ENCODE data around the gene ANKRD23. TPM values are rescaled to one million over a fixed set of nuclear protein-coding genes. Genes with fewer than 3 reads are reported as not detected.
A peak's percentile ranks its signal among the peaks of the same experiment; 100 is the strongest.
"Not testable (repeated sequence)": the region's sequence is repeated elsewhere in the genome, so short reads cannot be mapped to it uniquely, and the experiment has no call there.

ANKRD23 gene
- total RNA-seq, 2 donors from 2014 or later, result 3.7 to 6.8 TPM

DNA sequence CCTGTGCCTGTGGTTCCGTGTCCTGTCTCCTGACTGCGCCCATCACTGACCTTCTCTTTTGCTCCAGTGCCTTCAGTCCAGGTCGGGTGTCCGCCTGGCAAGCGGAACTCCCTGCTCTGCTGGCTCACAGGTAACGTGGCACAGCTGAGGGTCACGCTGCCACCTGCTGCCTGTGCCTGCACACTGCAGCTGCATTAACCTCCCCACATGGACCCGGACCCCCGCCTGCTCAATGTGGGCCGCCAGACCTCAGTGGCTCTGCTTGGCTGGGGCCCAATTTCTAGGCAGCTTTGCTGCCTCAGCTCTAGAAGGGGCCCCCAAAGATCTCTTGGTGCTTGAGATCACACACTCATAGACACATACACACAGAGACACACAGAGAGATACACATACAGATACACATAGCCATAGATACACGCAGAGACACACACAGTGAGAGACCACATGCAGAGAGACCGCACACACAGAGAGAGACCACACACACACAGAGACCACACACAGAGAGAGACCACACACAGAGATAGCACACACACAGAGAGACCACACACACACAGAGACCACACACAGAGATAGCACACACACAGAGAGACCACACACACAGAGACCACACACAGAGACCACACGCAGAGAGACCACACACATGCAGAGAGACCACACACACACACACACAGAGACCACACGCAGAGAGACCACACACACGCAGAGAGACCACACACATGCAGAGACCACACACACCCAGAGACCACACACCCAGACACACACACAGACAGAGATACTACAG is 42.6 kb downstream of the ANKRD23 start:
- no peaks in the 10 kb centered on the region for H3K36me3 Mint-ChIP-seq
- DNase-seq (ENCODE audit: low spot score in 2 of 2) (peak in 1 of 2 donors; percentile 77), ATAC-seq (peak; percentile 87 to 93)
- no peaks in the 10 kb centered on the region for H3K9me3 Mint-ChIP-seq
- no peak overlapping the region for H3K27ac Mint-ChIP-seq

DNA sequence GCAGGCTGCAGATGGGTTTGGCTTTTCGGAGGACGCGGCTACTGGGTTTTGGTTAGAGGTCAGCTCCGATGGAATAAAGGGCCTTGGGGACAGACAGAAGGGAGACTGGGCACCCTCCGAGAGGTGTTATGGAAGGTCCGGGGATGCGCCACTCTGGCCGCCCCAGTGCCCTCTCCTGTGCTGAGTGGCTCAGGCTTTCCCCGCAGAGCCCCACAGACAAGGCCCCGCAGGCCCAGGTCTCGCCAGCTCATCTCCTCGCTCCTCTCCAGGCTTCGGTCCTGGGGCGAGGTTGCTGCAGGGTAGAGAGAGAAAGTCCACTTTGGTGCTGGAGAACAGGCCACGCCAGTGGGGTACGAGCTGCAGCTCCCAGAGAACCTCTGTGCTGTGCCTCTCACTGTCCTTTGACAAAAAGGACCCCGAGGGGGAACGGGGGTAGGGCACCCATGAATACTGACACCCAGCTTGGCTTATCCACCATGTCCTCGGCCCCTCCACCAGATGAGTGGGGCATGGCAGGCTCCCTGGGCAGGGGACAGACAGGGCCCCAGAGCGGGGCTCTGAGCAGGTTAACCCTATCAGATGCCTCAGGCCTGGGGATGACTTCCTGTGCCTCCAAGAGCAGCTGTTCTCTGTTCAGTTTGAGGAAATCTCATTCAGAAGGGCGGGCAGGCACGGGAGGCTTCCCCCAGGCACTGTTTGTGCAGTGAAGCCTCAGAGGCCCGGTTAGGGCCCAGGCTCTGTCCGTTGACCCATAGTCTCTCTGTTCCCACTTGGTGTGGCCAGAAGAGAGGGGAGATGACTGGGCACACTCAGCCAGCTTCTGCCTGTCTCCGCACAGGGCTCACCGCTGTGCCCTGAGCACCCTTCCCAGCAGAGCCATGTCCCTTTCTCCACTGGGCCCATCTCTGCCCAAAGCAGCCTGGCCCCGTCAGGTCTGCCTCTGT is 43.5 kb downstream of the ANKRD23 start:
- ATAC-seq, result peak; percentile 30 to 59

GRCh38 chr2:96799623-96799935 is 44.2 kb downstream of the ANKRD23 start:
- DNase-seq (ENCODE audit: low spot score in 2 of 2) (no peak), ATAC-seq (no peak)
- no peaks in the 10 kb centered on the region for H3K36me3 Mint-ChIP-seq
- peak overlapping the region in 1 of 2 donors; percentile 88 for H3K27ac Mint-ChIP-seq
- no peaks in the 10 kb centered on the region for H3K9me3 Mint-ChIP-seq

More for the DNA sequence above, 43.5 kb downstream of the ANKRD23 start:
- Mint-ChIP-seq H3K27ac (no peak overlapping the region), H3K9me3 (no peaks in the 10 kb centered on the region), H3K36me3 (no peaks in the 10 kb centered on the region)
- no peak for DNase-seq (ENCODE audit: low spot score in 2 of 2)

GRCh38 chr2:96798733-96799622 is 44.8 kb downstream of the ANKRD23 start:
- Mint-ChIP-seq H3K27ac (peak overlapping the region in 1 of 2 donors; percentile 88), H3K9me3 (no peaks in the 10 kb centered on the region), H3K36me3 (no peaks in the 10 kb centered on the region)
- DNase-seq (ENCODE audit: low spot score in 2 of 2), result no peak
- no peak for ATAC-seq

DNA sequence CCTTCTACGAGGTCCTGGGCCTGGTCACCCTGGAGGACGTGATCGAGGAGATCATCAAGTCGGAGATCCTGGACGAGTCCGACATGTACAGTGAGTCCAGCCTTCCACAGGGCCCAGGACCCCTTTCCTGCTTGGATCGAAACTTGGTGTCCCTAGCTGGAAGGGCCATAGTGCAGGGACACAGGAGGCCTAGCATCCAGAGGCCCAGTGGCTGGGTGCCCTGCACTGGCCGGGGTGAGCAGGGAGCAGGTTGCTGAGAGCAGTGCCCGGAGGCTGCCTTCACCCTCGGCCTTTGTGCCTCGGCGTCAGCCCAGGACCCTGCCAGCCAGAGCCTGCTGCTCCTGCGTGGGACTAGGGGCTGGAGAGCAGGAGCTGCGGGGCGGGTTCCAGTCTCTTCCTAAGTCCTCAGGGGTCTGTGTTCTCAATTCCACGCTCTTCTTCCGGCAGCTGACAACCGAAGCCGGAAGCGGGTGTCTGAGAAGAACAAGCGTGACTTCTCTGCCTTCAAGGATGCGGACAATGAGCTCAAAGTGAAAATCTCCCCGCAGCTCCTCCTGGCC is 46.7 kb downstream of the ANKRD23 start:
- Mint-ChIP-seq H3K27ac (peak overlapping the region in 1 of 2 donors; percentile 22), H3K36me3 (no peaks in the 10 kb centered on the region), H3K9me3 (no peaks in the 10 kb centered on the region)
- DNase-seq (ENCODE audit: low spot score in 2 of 2) (no peak), ATAC-seq (no peak)

- DNase-seq (ENCODE audit: low spot score in 2 of 2); ATAC-seq; H3K36me3 Mint-ChIP-seq; H3K9me3 Mint-ChIP-seq: not testable (repeated sequence)
- H3K27ac Mint-ChIP-seq, result peak overlapping the region in 1 of 2 donors; percentile 22
Measured at GRCh38 chr2:96796497-96796896, 47.3 kb downstream of the ANKRD23 start.

DNA sequence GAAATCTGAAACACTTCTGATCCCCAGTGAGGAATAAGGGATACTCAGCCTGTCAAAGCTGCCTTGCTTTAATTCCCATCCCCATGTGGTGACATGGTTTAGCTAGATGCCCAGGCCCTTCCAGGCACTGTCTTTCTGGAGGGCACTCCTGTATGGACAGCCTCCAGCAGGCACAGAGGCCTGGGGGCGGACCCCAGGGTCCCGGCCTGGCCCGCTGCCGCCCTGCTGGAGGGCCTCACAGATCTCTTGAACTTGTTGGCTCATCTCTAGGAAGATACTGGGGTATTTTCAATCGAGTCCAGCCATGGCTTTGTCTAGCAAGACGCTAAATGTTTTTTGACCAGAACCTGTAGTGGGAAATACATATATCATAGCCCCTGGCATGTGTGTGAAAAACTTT is 48.7 kb downstream of the ANKRD23 start:
- Mint-ChIP-seq H3K36me3 (no peaks in the 10 kb centered on the region), H3K27ac (no peak overlapping the region), H3K9me3 (no peaks in the 10 kb centered on the region)
- DNase-seq (ENCODE audit: low spot score in 2 of 2) (no peak), ATAC-seq (no peak)

DNA sequence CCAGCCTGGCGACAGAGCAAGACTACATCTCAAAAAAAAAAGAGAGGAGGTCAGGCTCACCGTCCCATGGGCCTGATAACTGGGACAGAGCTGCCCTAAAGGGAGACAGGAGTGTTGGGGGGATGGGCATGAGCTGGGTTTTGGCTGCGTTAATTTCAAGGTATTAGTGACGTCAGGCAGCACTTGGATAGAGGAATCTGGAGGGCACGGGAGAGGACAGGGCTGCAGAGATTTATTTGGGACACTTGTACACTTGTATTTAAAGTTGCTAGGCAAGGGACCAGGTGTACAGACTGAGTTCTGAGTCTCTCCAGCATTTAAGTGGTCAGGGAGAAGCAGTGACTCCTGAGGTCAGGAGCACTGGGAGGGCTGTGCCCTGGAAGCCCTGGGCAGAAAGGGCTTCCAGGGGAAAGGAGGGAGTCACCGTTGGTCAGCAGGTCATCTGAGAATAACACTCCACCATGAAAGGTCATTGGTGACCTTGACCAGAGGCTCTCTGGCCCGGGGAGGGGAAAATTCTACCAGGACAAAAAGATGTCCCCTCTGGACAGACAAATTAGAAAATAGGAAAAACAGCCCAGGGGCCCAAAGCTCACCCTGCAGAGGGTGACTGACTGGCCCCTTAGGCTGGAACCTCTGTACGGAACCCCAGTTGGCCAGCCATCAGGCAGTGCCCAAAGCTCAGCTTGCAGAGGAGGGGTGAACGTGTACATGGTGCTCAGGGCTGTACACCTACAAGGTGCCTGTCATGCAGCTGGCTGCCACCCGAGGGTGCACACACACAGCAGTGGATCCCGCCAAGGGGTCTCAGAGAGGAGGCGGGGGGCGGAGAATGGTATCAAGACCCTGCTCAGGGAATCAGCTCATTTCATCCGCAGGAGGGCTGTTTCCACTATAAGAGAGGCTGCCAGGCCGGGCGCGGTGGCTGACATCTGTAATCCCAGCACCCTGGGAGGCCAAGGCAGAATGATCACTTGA is 50.8 kb downstream of the ANKRD23 start:
- DNase-seq (ENCODE audit: low spot score in 2 of 2), result no peak
- Mint-ChIP-seq H3K27ac (peak overlapping the region in 1 of 2 donors; percentile 10), H3K9me3 (no peaks in the 10 kb centered on the region), H3K36me3 (no peaks in the 10 kb centered on the region)
- ATAC-seq, result no peak

DNA sequence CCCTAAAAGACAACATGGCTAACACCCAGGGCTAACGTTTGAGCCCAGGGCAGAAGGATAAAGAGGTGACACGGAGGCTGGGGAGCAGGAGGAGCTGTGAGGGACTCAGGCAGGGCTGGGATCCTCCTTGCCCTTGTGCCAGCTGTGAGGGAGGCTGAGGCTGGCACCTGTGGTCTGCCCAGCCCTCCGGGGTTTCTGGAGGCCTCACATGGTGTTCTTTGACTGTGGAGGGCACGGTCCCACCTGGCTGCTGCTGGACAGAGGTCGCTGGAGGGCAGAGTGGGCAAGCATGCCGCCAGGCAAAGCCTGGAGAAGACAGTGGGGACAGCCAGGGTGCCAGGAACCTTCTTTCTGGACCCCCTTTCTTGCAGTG is 54.6 kb downstream of the ANKRD23 start:
- Mint-ChIP-seq H3K9me3 (no peaks in the 10 kb centered on the region), H3K27ac (no peak overlapping the region), H3K36me3 (no peaks in the 10 kb centered on the region)
- DNase-seq (ENCODE audit: low spot score in 2 of 2) (no peak), ATAC-seq (no peak)

DNA sequence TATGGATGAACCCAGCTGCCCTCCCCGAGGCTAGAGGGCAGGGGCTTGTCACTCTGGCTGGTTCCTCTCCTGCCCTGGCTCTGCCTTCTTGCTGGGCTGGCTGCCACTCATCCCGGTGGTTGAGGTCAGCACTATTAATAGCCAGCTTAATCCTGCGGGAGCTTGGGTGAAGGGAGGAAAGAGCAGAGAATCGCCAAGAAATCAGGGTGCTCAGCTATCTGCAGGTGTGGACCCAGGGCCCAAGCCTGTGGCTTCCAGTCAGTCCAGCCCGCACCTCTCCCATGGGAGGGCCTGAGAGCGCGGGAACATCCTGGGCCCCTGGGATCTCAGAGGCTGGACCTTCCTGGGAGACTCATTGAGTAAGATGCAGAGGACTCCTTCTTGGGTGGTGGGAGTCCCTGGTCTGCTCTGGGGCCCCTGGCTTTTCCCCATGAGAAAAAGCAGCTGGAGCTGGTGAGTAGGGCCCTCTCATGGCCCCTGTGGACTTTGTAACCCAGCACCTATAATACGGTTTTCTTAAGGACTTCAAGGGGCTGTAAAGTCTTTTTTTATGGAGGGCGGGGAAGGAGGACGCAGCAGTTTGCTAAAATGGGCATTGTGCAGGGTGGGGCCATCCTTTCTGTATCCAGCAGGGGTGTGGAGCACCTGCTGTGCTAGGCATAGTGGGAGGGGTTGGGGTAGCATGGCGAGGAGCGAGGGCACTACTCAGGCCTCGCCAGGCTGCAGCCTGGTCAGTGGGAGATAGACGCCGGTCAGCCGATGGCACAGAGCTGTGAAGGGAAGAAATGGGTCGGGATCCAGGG is 55.2 kb downstream of the ANKRD23 start:
- ATAC-seq, result no peak
- Mint-ChIP-seq H3K9me3 (no peaks in the 10 kb centered on the region), H3K36me3 (no peaks in the 10 kb centered on the region), H3K27ac (no peak overlapping the region)
- DNase-seq (ENCODE audit: low spot score in 2 of 2), result no peak

Other genes with a start within 250 kb of the ANKRD23 start
- gene KANSL3, start 205.7 kb downstream of the ANKRD23 start, total RNA-seq, result 10 to 100 TPM; 51.4 to 53.6 TPM
- gene FER1L5, start 201.3 kb downstream of the ANKRD23 start, total RNA-seq, result not detected
- gene LMAN2L, start 104.0 kb downstream of the ANKRD23 start, total RNA-seq, result 1 to 10 TPM; 5.1 to 6.3 TPM
- 1 to 10 TPM; 8.7 to 8.9 TPM for gene CNNM4, start 83.1 kb downstream of the ANKRD23 start, total RNA-seq
- 10 to 100 TPM; 15.0 to 18.8 TPM for gene CNNM3, start 27.8 kb downstream of the ANKRD23 start, total RNA-seq
- gene ANKRD39, start 14.0 kb upstream of the ANKRD23 start, total RNA-seq, result 10 to 100 TPM; 23.8 to 39.2 TPM
- gene SEMA4C, start 26.1 kb upstream of the ANKRD23 start, total RNA-seq, result 10 to 100 TPM in 1 of 2 donors, 1 to 10 TPM in 1; 6.8 to 10.8 TPM
- gene FAM178B, start 142.6 kb upstream of the ANKRD23 start, total RNA-seq, result under 1 TPM; 0.31 to 0.43 TPM

Measured in activated naive CD4-positive, alpha-beta T cell treated with anti-CD3 and anti-CD28 coated beads, Interleukin-2, amount 50 U/mL, for 72 hours (primary cell).